GM21723 (cell line): Measurements from ENCODE around the gene LYL1.

Experiments used
- ATAC-seq: cut with Tn5 transposase; IDR thresholded peaks from one replicate; pipeline ENCODE4 v1.9.1; 2021; ENCODE audit warnings: mild to moderate bottlenecking, moderate library complexity; ENCODE audit not compliant: unreplicated experiment

The LYL1 gene

GRCh38 chr19:13094771-13095392, 7.8 kb downstream of the LYL1 start:
- ATAC-seq: no peak

- no peak for ATAC-seq
Observed at GRCh38 chr19:13094106-13094504, 8.6 kb downstream of the LYL1 start.

- ATAC-seq: peak; percentile 57
Observed at GRCh38 chr19:13093407-13094105, 9.1 kb downstream of the LYL1 start.

- no peak for ATAC-seq
Observed at GRCh38 chr19:13092606-13093235, 9.9 kb downstream of the LYL1 start.

GRCh38 chr19:13092158-13092543, 10.5 kb downstream of the LYL1 start:
- no peak for ATAC-seq

- ATAC-seq: no peak
Observed at GRCh38 chr19:13091400-13092157, 11.1 kb downstream of the LYL1 start.

GRCh38 chr19:13090511-13091231, 12.0 kb downstream of the LYL1 start:
- no peak for ATAC-seq

GRCh38 chr19:13089857-13090507, 12.7 kb downstream of the LYL1 start:
- ATAC-seq: no peak

GRCh38 chr19:13089139-13089856, 13.4 kb downstream of the LYL1 start:
- ATAC-seq: no peak

- no peak for ATAC-seq
Observed at GRCh38 chr19:13087795-13088537, 14.7 kb downstream of the LYL1 start.

- ATAC-seq: no peak
Observed at GRCh38 chr19:13087295-13087694, 15.4 kb downstream of the LYL1 start.

- no peak for ATAC-seq
Observed at GRCh38 chr19:13086341-13086740, 16.3 kb downstream of the LYL1 start.

GRCh38 chr19:13085666-13086065, 17.0 kb downstream of the LYL1 start:
- ATAC-seq: no peak

- ATAC-seq: no peak
Observed at GRCh38 chr19:13083627-13084026, 19.0 kb downstream of the LYL1 start.

- no peak for ATAC-seq
Observed at GRCh38 chr19:13083008-13083404, 19.7 kb downstream of the LYL1 start.

- ATAC-seq: no peak
Observed at GRCh38 chr19:13082192-13083007, 20.3 kb downstream of the LYL1 start.

GRCh38 chr19:13079542-13079986, 23.1 kb downstream of the LYL1 start:
- ATAC-seq: no peak

GRCh38 chr19:13078897-13079541, 23.6 kb downstream of the LYL1 start:
- ATAC-seq: no peak
